MM.1S (cell line): ENCODE data around the gene PSME3.

ENCODE experiments used
- CTCF ChIP-seq: fragments of 300-600 bp; sonication (generic); IDR thresholded peaks from 2 replicates; pipeline ENCODE4 v1.5.1; 2016; ENCODE audit warnings: antibody characterized with exemption, low read length, mixed read lengths
- EZH2 ChIP-seq: fragments of 300-600 bp; sonication (generic); optimal IDR thresholded peaks from 2 replicates; pipeline ENCODE3; 2017; ENCODE audit warnings: low read depth, mild to moderate bottlenecking, antibody characterized with exemption, low read length, mixed read lengths
- EZH2phosphoT487 ChIP-seq: fragments of 300-600 bp; sonication (generic); IDR thresholded peaks from 2 replicates; pipeline ENCODE4 v1.6.1; 2018; ENCODE audit warnings: antibody characterized with exemption, low read length

- no peak for TF ChIP-seq CTCF
- no peak for TF ChIP-seq EZH2
- no peak for TF ChIP-seq EZH2phosphoT487
Measured at GRCh38 chr17:42833767-42834422, 698 bp downstream of the PSME3 start.
